Skeletal muscle satellite cell (primary cell): ENCODE measurements around the gene COL5A2.
A peak's percentile ranks its signal among the peaks of the same experiment; 100 is the strongest.

Experiments
- H3K27me3 ChIP-seq: 2 replicates; pipeline ENCODE4 v1.7.0; 2013; ENCODE audit warnings: low read length; ENCODE audit not compliant: control insufficient read depth, insufficient read depth
- H3K36me3 ChIP-seq: 2 replicates; pipeline ENCODE4 v1.7.0; 2013; ENCODE audit warnings: mild to moderate bottlenecking, control low read depth, low read length; ENCODE audit not compliant: insufficient read depth
- H3K4me1 ChIP-seq: 2 replicates; pipeline ENCODE4 v1.7.0; 2013; ENCODE audit warnings: low read length; ENCODE audit not compliant: control insufficient read depth, insufficient read depth
- H3K4me2 ChIP-seq: 2 replicates; pipeline ENCODE4 v1.7.0; 2013; ENCODE audit warnings: mild to moderate bottlenecking, low read length
- H3K4me3 ChIP-seq: 2 replicates; pipeline ENCODE4 v1.7.0; 2013; ENCODE audit warnings: low read length
- H3K9ac ChIP-seq: 2 replicates; pipeline ENCODE4 v1.7.0; 2013; ENCODE audit warnings: mild to moderate bottlenecking, low read depth, low read length, moderate library complexity
- H3K9me3 ChIP-seq: replicated peaks from 2 replicates; pipeline ENCODE4 v1.7.0; 2013; ENCODE audit warnings: mild to moderate bottlenecking, control low read depth, low read length

Gene COL5A2

GRCh38 chr2:189208254-189208653, 28.7 kb upstream of the COL5A2 start:
- no peaks in the 10 kb centered on the region for H3K9me3 ChIP-seq
- H3K9ac ChIP-seq: no peak overlapping the region
- peaks cover 54% of the 10 kb centered on the region for H3K4me1 ChIP-seq
- no peak overlapping the region for H3K4me2 ChIP-seq
- no peaks in the 10 kb centered on the region for H3K36me3 ChIP-seq
- H3K4me3 ChIP-seq: no peak overlapping the region
- H3K27me3 ChIP-seq: no peaks in the 10 kb centered on the region

DNA sequence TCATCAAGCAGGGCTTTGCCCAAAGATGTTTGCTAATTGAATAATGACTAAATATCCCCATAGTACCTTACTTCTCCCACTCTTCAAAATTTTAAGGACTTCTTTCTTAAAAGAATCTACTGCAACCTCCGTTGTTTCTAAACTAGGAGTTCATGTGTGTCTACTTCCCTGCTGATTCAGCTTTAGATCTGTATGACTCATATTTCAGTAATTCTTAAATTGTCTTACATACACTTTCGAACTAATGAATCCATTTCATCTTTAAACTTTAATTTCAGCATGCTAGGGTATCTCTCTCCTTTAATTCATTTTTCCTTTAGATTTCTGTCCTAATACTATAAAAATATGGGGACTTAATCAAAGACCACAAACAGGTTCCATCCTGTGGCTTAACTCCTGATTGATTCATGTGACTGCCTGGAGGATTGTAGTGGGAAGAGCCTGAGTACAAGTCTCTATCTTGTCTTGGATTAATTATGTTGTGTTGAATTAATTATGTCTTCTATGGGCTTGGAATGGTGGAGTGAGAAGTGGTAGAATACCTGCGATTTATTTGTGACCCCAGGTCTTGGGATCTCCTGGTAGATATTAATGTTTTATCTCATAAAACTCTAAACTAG, 24.9 kb upstream of the COL5A2 start:
- Histone ChIP-seq H3K4me3 (no peak overlapping the region), H3K4me2 (peak overlapping the region; percentile 70), H3K27me3 (no peaks in the 10 kb centered on the region), H3K9ac (peak overlapping the region; percentile 17), H3K4me1 (peaks cover 25% of the 10 kb centered on the region), H3K36me3 (no peaks in the 10 kb centered on the region), H3K9me3 (no peaks in the 10 kb centered on the region)

GRCh38 chr2:189203177-189203799, 23.7 kb upstream of the COL5A2 start:
- H3K9me3 ChIP-seq: no peaks in the 10 kb centered on the region
- H3K27me3 ChIP-seq: no peaks in the 10 kb centered on the region
- no peaks in the 10 kb centered on the region for H3K36me3 ChIP-seq
- H3K9ac ChIP-seq: no peak overlapping the region
- peaks cover 15% of the 10 kb centered on the region for H3K4me1 ChIP-seq
- no peak overlapping the region for H3K4me2 ChIP-seq
- H3K4me3 ChIP-seq: no peak overlapping the region

DNA sequence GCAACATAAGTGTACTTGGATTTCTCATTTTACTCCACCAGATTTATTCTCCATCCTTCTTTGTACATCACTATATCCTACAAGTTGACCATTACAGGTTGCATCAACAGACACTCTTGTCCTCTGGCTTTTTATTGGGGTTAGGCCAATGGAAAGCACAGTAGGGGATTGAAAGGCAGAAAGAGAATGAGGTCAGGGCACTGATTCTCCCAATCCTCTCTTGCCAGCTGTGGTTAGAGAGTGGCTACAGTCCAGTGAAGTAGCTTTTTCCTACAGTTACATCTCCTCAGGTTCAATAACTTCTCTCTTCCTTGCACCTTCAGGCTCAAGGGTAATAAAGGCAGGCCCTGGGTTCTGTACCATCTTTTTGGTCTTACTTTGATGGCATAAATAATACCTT, 20.2 kb upstream of the COL5A2 start:
- no peak overlapping the region for H3K4me2 ChIP-seq
- H3K9ac ChIP-seq: no peak overlapping the region
- peaks cover 9% of the 10 kb centered on the region for H3K4me1 ChIP-seq
- no peaks in the 10 kb centered on the region for H3K9me3 ChIP-seq
- no peak overlapping the region for H3K4me3 ChIP-seq
- H3K27me3 ChIP-seq: no peaks in the 10 kb centered on the region
- no peaks in the 10 kb centered on the region for H3K36me3 ChIP-seq

DNA sequence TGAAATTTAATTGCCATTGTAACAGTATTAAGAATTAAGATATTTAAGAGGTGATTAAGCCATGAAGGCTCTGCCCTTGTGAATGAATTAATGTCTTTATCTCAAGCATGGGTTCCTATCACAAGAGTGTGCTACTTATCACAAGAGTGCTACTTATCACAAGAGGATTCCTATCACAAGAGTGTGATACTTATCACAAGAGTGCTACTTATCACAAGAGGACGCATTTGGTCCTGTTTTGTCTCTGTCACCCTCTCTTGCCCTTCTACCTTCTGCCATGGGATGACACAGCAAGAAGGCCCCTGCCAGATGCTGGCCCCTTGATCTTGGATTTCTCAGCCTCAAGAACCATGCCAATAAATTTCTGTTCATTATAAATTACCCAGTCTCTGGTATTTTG, 13.2 kb upstream of the COL5A2 start:
- Histone ChIP-seq H3K27me3 (no peaks in the 10 kb centered on the region), H3K4me1 (peaks cover 9% of the 10 kb centered on the region), H3K9ac (no peak overlapping the region), H3K36me3 (no peaks in the 10 kb centered on the region), H3K4me2 (no peak overlapping the region), H3K4me3 (no peak overlapping the region), H3K9me3 (no peaks in the 10 kb centered on the region)

DNA sequence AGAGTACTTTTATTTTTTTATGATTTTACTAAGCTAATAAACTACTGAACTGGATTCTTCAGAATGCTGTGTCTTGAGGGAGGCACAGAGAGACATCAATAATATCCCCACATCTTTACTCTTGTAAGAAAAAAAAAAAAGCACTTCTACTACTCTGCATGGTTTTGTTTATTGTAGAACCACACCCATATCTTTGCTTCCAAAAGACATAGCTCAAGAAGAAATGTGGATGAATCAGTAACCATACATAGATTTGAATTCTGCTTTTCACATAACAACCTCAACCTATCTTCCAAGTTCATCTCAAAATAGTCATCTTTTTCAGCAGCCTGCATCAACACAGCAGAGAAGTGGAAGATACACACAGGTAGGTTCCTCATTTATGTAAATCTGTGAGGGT, 12.2 kb upstream of the COL5A2 start:
- Histone ChIP-seq H3K4me3 (no peak overlapping the region), H3K27me3 (no peaks in the 10 kb centered on the region), H3K4me2 (peak overlapping the region; percentile 16), H3K36me3 (no peaks in the 10 kb centered on the region), H3K9ac (no peak overlapping the region), H3K9me3 (no peaks in the 10 kb centered on the region), H3K4me1 (peaks cover 9% of the 10 kb centered on the region)

DNA sequence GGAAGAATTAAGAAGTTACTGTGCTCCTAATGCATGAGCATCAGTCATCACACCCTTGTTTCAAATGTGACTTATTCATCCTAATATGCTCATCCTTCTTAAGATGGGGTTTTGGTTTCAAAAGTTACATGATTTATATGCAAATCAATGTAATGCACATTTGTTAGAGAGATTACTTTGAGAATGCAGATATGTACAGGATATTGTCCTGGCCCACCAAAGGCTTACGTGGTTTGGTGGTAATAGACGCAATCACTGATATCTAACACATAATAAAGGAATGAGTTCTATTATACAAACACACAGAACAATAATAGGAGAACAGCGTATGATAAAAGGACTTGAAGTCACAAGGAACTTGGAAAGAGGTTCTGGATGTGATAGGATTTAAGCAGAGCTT, 11.1 kb upstream of the COL5A2 start:
- no peak overlapping the region for H3K4me3 ChIP-seq
- H3K4me2 ChIP-seq: no peak overlapping the region
- peaks cover 9% of the 10 kb centered on the region for H3K4me1 ChIP-seq
- H3K9me3 ChIP-seq: no peaks in the 10 kb centered on the region
- no peaks in the 10 kb centered on the region for H3K36me3 ChIP-seq
- no peaks in the 10 kb centered on the region for H3K27me3 ChIP-seq
- H3K9ac ChIP-seq: no peak overlapping the region

DNA sequence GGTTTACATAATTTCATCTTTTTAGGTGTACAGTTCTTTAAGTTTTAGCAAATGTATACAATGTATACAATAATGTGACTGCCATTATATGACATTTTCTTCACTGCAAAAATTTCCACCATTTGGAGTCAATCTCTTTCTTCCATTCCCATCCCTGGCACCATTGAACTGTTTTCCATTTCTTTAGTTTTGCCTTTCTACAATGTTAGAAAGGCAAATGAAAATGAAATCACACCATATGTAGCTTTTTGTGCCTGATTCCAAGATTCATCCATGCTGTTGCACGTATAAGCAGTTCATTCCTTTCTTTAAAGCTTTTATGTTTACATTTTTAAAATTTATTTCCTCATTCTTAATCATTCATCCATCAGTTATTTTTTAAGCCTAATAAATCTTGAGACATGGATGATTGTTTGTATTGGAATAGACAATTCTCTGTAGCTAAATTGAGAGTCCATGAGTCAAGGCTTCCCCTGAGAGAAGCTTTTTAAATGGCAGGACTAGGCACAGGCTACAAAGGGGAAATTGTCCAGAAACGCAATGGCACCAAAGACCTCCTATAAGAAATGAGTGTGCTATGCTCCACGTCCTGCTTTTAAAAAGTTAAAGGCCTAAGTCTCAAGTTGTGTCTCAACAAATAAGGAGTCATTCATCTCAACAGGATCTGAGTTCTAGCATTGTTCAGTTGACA, 8.7 kb upstream of the COL5A2 start:
- Histone ChIP-seq H3K4me1 (peaks cover 9% of the 10 kb centered on the region), H3K4me2 (no peak overlapping the region), H3K9me3 (no peaks in the 10 kb centered on the region), H3K9ac (no peak overlapping the region), H3K27me3 (no peaks in the 10 kb centered on the region), H3K4me3 (no peak overlapping the region), H3K36me3 (no peaks in the 10 kb centered on the region)

DNA sequence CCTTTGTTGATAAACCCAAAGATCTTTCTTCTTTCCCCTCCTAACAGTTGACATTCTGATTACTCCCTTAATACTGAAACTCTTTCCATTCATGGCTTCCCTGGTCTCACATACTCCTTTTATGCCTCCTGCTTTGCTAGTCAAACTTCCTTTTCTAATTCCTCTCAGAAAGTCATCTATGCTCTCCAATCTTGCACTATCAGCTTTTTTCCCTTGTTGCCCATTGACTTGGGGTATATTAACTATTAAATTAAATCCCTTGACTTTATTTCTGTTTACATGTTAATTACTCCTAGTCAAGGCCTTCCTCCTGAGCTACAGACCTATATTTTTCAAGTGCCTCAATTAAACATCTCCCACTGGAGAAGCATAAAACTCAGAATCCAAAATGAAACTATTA, 3.6 kb upstream of the COL5A2 start:
- Histone ChIP-seq H3K4me3 (no peak overlapping the region), H3K4me2 (no peak overlapping the region), H3K9ac (no peak overlapping the region), H3K36me3 (no peaks in the 10 kb centered on the region), H3K9me3 (no peaks in the 10 kb centered on the region), H3K27me3 (no peaks in the 10 kb centered on the region), H3K4me1 (peaks cover 8% of the 10 kb centered on the region)

GRCh38 chr2:189181706-189182105, 2.1 kb upstream of the COL5A2 start:
- no peak overlapping the region for H3K9ac ChIP-seq
- no peaks in the 10 kb centered on the region for H3K9me3 ChIP-seq
- no peaks in the 10 kb centered on the region for H3K36me3 ChIP-seq
- no peaks in the 10 kb centered on the region for H3K27me3 ChIP-seq
- H3K4me1 ChIP-seq: peaks cover 8% of the 10 kb centered on the region
- no peak overlapping the region for H3K4me2 ChIP-seq
- no peak overlapping the region for H3K4me3 ChIP-seq

GRCh38 chr2:189178726-189179569, 613 bp downstream of the COL5A2 start:
- H3K9me3 ChIP-seq: no peaks in the 10 kb centered on the region
- H3K4me2 ChIP-seq: peak overlapping the region; percentile 90
- peaks cover 15% of the 10 kb centered on the region for H3K4me1 ChIP-seq
- peak overlapping the region; percentile 83 for H3K4me3 ChIP-seq
- H3K9ac ChIP-seq: peak overlapping the region; percentile 96
- H3K27me3 ChIP-seq: no peaks in the 10 kb centered on the region
- peaks cover 8% of the 10 kb centered on the region for H3K36me3 ChIP-seq
